MCF 10A (cell line): ENCODE results near the gene GRHPR. TPM values are rescaled to one million over a fixed set of nuclear protein-coding genes. Genes with fewer than 3 reads are reported as not detected.
A peak's percentile ranks its signal among the peaks of the same experiment; 100 is the strongest.

Experiments
- Bru-seq: library from RNA; stranded (reverse); fragments of 400-500 nt; gene quantifications from one replicate; lab custom pipeline; 2021; lab: Mats Ljungman, UMichigan
- BruChase-seq, 2 experiments: library from RNA; stranded (reverse); fragments of 400-500 nt; gene quantifications; one replicate each; lab custom pipeline; 2021; lab: Mats Ljungman, UMichigan
- BruUV-seq: library from RNA; stranded (reverse); fragments of 400-500 nt; replicated peaks from 2 replicates; lab custom pipeline; 2021; lab: Mats Ljungman, UMichigan
- CTCF ChIA-PET: fragments of 300-600 bp; sonication (Branson Sonifier 250); formaldehyde crosslinking; extraction: SDS; loops from one replicate; lab custom pipeline; 2021; ENCODE audit warnings: antibody characterized with exemption, inconsistent platforms; lab: Yijun Ruan, JAX
- POLR2A ChIA-PET: fragments of 300-600, 350-650 bp; sonication (Branson Sonifier 250); formaldehyde crosslinking; extraction: SDS; loops from one replicate; lab custom pipeline; 2020; ENCODE audit warnings: antibody characterized with exemption, inconsistent platforms; lab: Yijun Ruan, JAX
- DNase-seq: peaks from one replicate; pipeline ENCODE4 v3.0.0-alpha.2; 2018; ENCODE audit not compliant: unreplicated experiment
- H3K27ac Mint-ChIP-seq: one replicate; pipeline ENCODE4 v1.8.0; 2022; ENCODE audit warnings: mild to moderate bottlenecking, low read depth, mixed read lengths; ENCODE audit not compliant: unreplicated experiment
- H3K27me3 Mint-ChIP-seq: one replicate; pipeline ENCODE4 v1.8.0; 2022; ENCODE audit warnings: mixed read lengths; ENCODE audit not compliant: insufficient read depth, unreplicated experiment
- H3K36me3 Mint-ChIP-seq: one replicate; pipeline ENCODE4 v1.8.0; 2022; ENCODE audit warnings: mild to moderate bottlenecking, moderate library complexity, mixed read lengths; ENCODE audit not compliant: insufficient read depth, unreplicated experiment
- H3K4me1 Mint-ChIP-seq: one replicate; pipeline ENCODE4 v1.8.0; 2022; ENCODE audit warnings: mixed read lengths; ENCODE audit not compliant: insufficient read depth, unreplicated experiment
- H3K4me3 Mint-ChIP-seq: one replicate; pipeline ENCODE4 v1.8.0; 2022; ENCODE audit warnings: mild to moderate bottlenecking, moderate library complexity, mixed read lengths; ENCODE audit not compliant: unreplicated experiment
- H3K9me3 Mint-ChIP-seq: one replicate; pipeline ENCODE4 v1.8.0; 2022; ENCODE audit warnings: mixed read lengths; ENCODE audit not compliant: unreplicated experiment
- intact Hi-C: fragments of 100-400 bp; cut with micrococcal nuclease; formaldehyde crosslinking; loops from 2 replicates; pipeline ENCODE4 v1.14.1; 2022
- long read RNA-seq: library from polyadenylated mRNA; stranded (forward); transcript quantifications from one replicate; pipeline ENCODE4 v2.0.0, GENCODE V29; 2022
- total RNA-seq: library from RNA; stranded (reverse); gene quantifications from 2 replicates; pipeline ENCODE4 v1.2.3, GENCODE V29; 2022
- TF ChIP-seq, protein P1 (sequence below): fragments of 200-600 bp; IDR thresholded peaks from one replicate; pipeline ENCODE4 v1.8.0; 2022; ENCODE audit warnings: antibody characterized with exemption, mild to moderate bottlenecking; ENCODE audit not compliant: unreplicated experiment

Gene GRHPR
- 114 and 121 TPM in 2 replicates for total RNA-seq
- Bru-seq, nascent RNA: percentile 79 among the genes with signal in this experiment
- percentile 77 among the genes with signal in this experiment for BruChase-seq, experiment 1, labeled RNA remaining after a 6-hour chase
- BruChase-seq, experiment 2, labeled RNA remaining after a 2-hour chase: percentile 78 among the genes with signal in this experiment
- long read RNA-seq, full-length matches to known transcripts: 131 of 339 reads
- long read RNA-seq, partial matches to known transcripts: 19 of 339 reads
- long read RNA-seq, other reads (novel, unspliced or antisense): 189 of 339 reads

DNA sequence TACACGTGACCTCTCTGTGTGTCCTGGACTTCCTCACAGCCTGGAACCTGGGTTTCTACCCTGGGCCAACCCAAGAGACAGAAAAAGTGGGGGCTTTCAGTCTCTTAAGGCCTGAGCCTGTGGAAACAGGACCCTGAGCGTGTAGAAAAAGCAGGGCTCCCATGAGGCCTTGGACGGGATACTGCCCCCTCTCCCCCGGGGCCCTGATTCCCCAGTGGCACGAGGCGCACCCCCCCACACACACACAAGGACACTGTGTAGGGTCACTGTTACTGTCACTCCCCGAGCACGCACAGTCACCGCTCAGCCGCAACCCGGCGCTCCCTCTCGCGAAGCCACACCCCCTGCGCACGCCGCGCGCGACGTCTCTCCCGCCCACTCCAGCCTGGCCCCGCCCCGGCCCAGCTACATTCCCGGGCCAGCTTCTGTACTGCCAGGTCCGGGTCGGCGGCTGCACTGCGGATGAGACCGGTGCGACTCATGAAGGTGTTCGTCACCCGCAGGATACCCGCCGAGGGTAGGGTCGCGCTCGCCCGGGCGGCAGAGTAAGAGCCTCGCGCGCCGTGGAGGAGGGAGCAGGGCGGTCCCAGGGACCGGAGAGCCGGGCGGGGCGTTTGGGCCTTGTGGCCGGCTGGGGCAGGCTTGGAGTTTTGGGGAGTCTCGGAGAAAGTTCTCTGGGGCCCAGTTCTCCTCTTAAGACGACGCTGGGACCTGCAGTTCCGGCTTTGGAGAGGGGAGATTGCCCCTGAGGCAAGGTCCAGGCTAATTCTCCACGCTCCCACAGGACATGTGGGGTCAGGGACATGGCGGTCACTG, at the start of gene GRHPR:
TSS of gene GRHPR (plus strand) at position 408 of the 816 bp plus-strand sequence. CDS start at position 463, 55 bp downstream.
- BruUV-seq: TSS peak; percentile 67
- ChIA-PET CTCF (interaction anchor here (0.6 to 2.7 kb wide), 2 partner anchors 7 to 214 kb away, joined by 4 to 26 read pairs; no protein-coding TSS in a partner anchor), POLR2A (interaction anchor here (0.6 to 4.8 kb wide), 10 partner anchors 10 to 63 kb away, joined by 3 to 61 read pairs (median 4); partner anchors contain the start of genes POLR1E and ZBTB5)
- TF ChIP-seq, protein P1, sequence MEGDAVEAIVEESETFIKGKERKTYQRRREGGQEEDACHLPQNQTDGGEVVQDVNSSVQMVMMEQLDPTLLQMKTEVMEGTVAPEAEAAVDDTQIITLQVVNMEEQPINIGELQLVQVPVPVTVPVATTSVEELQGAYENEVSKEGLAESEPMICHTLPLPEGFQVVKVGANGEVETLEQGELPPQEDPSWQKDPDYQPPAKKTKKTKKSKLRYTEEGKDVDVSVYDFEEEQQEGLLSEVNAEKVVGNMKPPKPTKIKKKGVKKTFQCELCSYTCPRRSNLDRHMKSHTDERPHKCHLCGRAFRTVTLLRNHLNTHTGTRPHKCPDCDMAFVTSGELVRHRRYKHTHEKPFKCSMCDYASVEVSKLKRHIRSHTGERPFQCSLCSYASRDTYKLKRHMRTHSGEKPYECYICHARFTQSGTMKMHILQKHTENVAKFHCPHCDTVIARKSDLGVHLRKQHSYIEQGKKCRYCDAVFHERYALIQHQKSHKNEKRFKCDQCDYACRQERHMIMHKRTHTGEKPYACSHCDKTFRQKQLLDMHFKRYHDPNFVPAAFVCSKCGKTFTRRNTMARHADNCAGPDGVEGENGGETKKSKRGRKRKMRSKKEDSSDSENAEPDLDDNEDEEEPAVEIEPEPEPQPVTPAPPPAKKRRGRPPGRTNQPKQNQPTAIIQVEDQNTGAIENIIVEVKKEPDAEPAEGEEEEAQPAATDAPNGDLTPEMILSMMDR: no peak
- H3K36me3 Mint-ChIP-seq: peaks cover 24% of the 10 kb centered on the region
- no peaks in the 10 kb centered on the region for H3K27me3 Mint-ChIP-seq
- no peaks in the 10 kb centered on the region for H3K9me3 Mint-ChIP-seq
- H3K4me1 Mint-ChIP-seq: peaks cover 26% of the 10 kb centered on the region
- intact Hi-C loops: loop anchor here (5.0 kb wide), 1 partner anchor 40 kb away; no protein-coding TSS in a partner anchor
- peak within 1 kb of the TSS; percentile 96 for H3K27ac Mint-ChIP-seq
- DNase-seq: peak; percentile 75
- peak within 1 kb of the TSS; percentile 92 for H3K4me3 Mint-ChIP-seq

DNA sequence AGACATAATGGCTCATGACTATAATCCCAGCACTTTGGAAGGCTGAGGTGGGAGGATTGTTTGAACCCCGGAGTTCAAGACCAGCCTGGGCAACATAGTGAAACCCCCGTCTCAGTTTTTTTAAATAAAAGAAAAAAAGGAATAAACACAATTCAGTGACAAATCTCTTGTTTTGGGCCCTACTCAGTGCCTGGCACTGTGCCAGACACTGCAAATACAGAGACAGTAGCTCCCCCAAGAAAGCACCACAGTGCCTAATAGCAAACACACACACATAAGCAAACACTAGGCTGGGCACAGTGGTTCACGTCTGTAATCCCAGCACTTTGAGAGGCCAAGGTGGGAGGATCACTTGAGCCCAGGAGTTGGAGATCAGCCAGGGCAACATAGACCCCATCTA, 49.7 kb upstream of the GRHPR start:
- intact Hi-C loops: no loop called here
- no peaks in the 10 kb centered on the region for H3K9me3 Mint-ChIP-seq
- CTCF ChIA-PET: interaction anchor here (0.6 kb wide), 1 partner anchor 32 kb away, joined by 3 read pairs; no protein-coding TSS in a partner anchor

DNA sequence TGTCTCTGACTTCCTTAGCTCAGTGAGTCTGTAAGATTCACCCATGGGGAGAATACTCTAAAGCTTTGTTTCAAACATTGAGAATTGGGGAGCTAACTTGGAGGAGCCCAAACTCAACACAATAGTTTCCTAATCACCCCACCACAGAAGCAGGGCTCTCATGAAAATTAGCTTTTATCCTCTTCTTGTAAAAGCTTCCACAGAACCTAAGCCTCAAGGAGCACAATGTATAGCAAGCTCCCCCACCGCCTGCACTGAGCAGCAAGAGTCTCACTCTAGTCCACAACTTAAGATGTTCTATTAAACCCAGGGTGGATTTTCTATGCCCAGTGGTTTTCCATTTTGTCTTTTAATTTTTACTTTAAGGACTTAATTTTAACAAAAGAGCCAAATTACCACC, 48.9 kb upstream of the GRHPR start:
- Mint-ChIP-seq H3K4me1 (no peaks in the 10 kb centered on the region), H3K27ac (no peak overlapping the region), H3K9me3 (no peaks in the 10 kb centered on the region), H3K27me3 (peaks cover 19% of the 10 kb centered on the region), H3K36me3 (no peaks in the 10 kb centered on the region), H3K4me3 (no peak overlapping the region)
- no peak for DNase-seq
- BruUV-seq: no TSS peak
- intact Hi-C loops: no loop called here
- ChIA-PET POLR2A (no interaction called here), CTCF (no interaction called here)
- TF ChIP-seq, protein P1: no peak

More for the DNA sequence above, 49.7 kb upstream of the GRHPR start:
- TF ChIP-seq, protein P1: no peak
- Mint-ChIP-seq H3K4me1 (no peaks in the 10 kb centered on the region), H3K36me3 (peaks cover 5% of the 10 kb centered on the region), H3K27me3 (peaks cover 18% of the 10 kb centered on the region), H3K27ac (no peak overlapping the region), H3K4me3 (no peak overlapping the region)
- BruUV-seq: no TSS peak
- POLR2A ChIA-PET: no interaction called here
- DNase-seq: no peak

DNA sequence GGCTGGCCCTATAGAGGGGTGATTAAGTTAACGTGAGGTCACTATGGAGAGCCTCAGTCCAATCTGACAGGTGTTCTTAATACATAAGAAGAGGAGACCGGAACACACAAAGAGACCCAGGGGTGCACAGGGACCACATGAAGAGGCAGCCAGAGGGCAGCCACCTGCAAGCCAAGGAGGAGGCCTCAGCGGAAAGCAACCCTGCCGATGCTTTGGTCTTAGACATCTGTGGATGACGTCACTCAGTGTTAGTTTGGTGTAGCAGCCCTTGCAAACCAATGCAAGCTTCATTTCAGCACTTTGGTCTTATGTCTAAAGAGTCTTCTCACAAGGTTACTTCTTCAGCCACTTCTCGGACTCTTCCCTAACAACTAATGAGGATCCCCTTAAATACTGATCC, 47.6 kb upstream of the GRHPR start:
- CTCF ChIA-PET: interaction anchor here (0.6 kb wide), 1 partner anchor 9 kb away, joined by 3 read pairs; no protein-coding TSS in a partner anchor

More for the DNA sequence above, 47.6 kb upstream of the GRHPR start:
- POLR2A ChIA-PET: no interaction called here
- intact Hi-C loops: no loop called here
- DNase-seq: no peak
- no peak overlapping the region for H3K27ac Mint-ChIP-seq
- H3K4me1 Mint-ChIP-seq: no peaks in the 10 kb centered on the region
- peaks cover 19% of the 10 kb centered on the region for H3K27me3 Mint-ChIP-seq
- no peaks in the 10 kb centered on the region for H3K36me3 Mint-ChIP-seq
- TF ChIP-seq, protein P1: no peak
- H3K4me3 Mint-ChIP-seq: no peak overlapping the region
- BruUV-seq: no TSS peak
- H3K9me3 Mint-ChIP-seq: no peaks in the 10 kb centered on the region
